GM12892 (cell line): ENCODE results near the gene PRKAG2.
"Not testable (repeated sequence)": the region's sequence is repeated elsewhere in the genome, so short reads cannot be mapped to it uniquely, and the experiment has no call there.

Experiments
- DNase-seq: peaks from one replicate; pipeline ENCODE4 v3.0.0; 2011; ENCODE audit not compliant: insufficient read length
- FAIRE-seq: peaks from 2 replicates; lab custom pipeline; 2011; peaks lifted over from hg19 to GRCh38; lab: Jason Lieb, UNC
- POLR2A ChIP-seq: IDR thresholded peaks from 2 replicates; pipeline ENCODE4 v1.6.1; 2011; ENCODE audit warnings: low read depth, low read length, control low read depth
- POLR2AphosphoS5 ChIP-seq: IDR thresholded peaks from 2 replicates; pipeline ENCODE4 v1.6.1; 2011; ENCODE audit warnings: low read depth, low read length, control low read depth
- TAF1 ChIP-seq: IDR thresholded peaks from 2 replicates; pipeline ENCODE4 v1.6.1; 2011; ENCODE audit warnings: low read depth, mild to moderate bottlenecking, control low read depth, low read length, borderline replicate concordance

The PRKAG2 gene

DNA sequence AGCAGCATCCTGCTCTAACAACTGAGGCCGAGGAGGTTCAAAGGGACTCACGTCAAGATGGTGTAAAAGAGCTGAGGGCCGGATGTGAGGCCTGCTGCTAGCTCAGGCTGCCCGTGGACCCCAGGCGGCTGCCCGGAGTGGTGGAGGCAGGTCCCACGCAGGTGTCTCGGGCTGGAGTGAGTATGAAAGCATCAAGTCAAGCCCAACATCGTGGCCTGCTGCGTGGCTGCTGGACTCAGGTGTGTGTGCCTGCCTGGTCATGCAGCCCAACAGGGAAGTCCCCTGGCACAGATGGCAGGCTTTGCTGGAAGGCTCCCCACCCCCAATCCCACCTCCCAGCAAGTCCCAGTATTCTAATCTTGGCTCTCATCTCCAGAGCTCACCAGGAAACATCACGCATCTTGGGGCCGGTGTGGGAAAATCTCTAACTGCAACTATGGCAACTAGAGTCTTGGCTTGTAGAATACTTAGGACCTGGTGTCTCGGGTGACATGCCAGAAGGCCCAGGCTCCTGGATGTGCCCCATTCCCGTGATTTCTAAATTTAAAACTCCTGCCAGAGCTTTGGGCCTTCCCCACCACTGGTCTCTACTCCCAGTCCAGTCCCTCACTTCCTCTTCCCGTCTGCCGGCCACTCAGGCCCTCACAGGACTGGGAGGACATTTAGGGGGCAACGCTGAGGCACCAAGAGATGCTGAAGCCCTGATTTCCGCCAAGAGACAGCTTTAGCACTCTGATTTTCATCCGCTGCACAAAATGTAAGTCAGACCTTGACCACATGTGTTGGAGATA, 85.9 kb downstream of the PRKAG2 start:
- no peak for DNase-seq
- FAIRE-seq, result no peak
- TF ChIP-seq POLR2A, result no peak
- TF ChIP-seq TAF1, result no peak
- TF ChIP-seq POLR2AphosphoS5, result no peak

DNA sequence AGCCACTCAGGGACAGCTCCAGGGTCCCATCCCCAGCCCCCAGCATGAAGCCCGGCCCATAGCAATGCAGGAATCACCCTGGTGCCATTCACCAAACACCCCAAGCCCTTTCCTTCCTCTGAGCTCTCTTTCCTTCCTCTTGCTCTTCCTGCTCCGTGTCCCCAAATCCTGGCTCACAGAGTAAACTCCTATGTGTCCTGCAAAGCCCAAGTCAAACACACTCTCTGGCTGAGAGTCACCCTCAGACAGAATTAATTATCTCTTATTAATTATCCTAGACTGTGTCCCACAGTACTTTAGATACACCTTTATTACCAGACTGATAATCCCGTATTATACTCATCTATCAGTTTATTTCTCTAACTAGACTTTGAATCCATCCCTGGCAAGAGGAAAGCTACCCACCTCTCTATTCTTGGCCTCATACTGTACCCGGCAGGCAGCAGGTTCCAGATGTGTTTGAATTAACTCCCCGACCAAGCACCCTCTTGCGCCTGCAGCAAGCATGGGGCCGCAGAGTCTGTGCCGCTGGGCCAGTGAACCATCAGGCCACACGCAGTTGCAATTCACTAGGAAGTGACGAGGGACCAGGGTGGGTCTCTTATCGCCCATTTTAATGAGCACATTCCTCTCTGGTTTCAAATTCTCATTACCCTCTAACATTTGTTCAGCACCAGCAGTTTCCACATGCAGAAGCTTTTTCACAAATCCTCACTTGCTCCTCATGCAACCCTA, 86.7 kb downstream of the PRKAG2 start:
- no peak for TF ChIP-seq TAF1
- no peak for TF ChIP-seq POLR2AphosphoS5
- no peak for TF ChIP-seq POLR2A
- DNase-seq, result no peak
- FAIRE-seq, result no peak

DNA sequence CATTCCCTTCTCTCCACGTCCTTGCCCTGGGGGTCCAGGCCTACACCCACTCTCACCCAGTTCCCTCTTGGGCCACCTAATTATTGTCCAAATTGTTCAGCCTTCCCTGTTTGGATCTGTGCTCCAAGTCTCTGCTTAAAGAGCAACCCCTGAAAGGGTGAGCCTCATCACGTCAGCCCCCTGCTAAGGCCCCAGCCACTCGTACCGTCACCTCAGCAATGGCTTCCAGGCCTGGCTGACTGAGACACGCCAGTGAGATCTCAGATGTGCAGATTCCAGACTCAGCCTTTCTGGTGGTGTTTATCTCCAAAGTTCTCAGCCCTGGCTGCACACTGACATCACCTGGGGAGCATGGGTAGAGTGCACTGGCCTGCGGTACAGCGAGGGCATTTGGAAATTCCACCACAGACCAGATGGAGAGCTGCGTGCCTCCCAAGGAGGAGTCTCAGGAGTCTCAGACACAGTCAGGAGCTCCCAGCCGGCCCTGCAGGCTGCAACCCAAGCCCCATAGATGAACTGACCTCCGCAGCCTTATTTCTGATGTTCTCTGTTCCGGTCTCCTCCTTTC, 87.5 kb downstream of the PRKAG2 start:
- no peak for FAIRE-seq
- TF ChIP-seq TAF1, result no peak
- no peak for TF ChIP-seq POLR2A
- no peak for TF ChIP-seq POLR2AphosphoS5
- DNase-seq, result no peak

DNA sequence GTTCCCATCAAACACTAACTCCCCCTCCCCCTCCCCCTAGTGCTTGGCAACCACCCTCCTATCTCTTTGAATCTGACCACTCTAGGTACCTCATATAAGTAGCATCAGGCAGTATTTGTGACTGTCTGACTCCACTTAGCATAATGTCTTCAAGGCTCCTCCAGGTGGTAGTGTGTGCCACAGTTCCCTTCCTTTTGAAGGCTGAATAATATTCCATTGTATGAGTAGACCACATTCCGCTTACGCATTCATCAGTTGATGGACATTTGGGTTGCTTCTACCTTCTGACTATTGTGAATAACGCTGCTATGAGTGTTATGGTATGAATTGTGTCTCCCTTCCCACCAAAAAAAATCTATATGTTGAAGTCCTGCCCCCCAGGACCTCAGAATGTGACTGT, 89.6 kb downstream of the PRKAG2 start:
- FAIRE-seq (no peak), DNase-seq (no peak)
- TF ChIP-seq TAF1 (no peak), POLR2AphosphoS5 (no peak), POLR2A (no peak)

DNA sequence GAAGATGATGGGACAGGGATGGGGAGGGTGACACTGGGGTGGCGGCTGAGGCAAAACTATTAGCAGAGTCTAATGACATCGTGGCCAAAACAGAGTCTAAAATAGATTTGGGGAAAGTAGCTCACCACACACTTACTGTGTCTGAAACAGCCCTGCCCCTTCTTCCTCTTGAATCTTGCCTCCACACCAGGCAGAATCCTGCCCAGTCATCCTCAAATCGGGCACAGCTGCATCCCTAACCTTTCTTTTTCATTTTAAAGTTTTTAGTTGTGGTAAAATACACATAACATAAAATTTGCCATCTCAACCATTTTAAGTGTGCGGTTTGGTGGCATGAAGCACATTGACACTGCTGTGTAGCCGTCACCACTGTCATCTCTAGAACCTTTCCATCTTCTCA, 90.0 kb downstream of the PRKAG2 start:
- no peak for TF ChIP-seq POLR2A
- no peak for TF ChIP-seq POLR2AphosphoS5
- TF ChIP-seq TAF1, result no peak
- DNase-seq, result no peak
- no peak for FAIRE-seq

DNA sequence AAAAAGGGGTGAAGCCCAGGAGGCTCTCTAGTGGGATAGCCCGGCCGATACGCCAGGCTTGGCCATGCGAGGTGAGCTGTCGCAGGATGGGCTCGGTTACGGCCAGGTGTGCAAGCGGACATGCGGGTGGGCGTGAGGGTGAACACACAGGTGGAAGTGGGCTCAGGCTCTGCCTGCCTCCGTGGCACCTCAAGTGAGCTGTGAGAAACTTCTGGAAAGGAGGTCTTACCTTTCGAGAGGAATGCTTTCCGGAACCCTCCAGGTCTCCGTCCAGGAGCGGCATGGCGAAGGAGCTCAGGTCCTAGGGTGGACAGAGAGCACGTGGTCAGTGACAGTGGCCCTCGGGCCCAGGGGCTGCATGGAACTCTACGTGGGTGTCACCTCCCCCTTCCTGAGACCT, 90.7 kb downstream of the PRKAG2 start:
- no peak for TF ChIP-seq POLR2AphosphoS5
- no peak for TF ChIP-seq TAF1
- DNase-seq, result no peak
- no peak for FAIRE-seq

DNA sequence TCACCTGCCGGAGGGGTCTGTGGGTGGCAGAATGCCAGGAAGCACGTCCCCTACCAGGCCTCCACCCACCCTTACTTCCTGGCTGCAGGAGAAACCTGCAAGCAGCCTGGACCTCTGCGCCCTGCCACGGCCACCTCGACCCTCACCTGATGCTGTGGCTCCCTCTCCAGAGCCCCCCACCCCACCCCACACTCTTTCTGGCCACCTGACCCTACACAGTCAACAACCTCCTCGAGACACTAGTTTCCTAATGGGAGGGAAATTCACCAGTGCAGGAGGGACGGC, 91.3 kb downstream of the PRKAG2 start:
- no peak for FAIRE-seq

DNA sequence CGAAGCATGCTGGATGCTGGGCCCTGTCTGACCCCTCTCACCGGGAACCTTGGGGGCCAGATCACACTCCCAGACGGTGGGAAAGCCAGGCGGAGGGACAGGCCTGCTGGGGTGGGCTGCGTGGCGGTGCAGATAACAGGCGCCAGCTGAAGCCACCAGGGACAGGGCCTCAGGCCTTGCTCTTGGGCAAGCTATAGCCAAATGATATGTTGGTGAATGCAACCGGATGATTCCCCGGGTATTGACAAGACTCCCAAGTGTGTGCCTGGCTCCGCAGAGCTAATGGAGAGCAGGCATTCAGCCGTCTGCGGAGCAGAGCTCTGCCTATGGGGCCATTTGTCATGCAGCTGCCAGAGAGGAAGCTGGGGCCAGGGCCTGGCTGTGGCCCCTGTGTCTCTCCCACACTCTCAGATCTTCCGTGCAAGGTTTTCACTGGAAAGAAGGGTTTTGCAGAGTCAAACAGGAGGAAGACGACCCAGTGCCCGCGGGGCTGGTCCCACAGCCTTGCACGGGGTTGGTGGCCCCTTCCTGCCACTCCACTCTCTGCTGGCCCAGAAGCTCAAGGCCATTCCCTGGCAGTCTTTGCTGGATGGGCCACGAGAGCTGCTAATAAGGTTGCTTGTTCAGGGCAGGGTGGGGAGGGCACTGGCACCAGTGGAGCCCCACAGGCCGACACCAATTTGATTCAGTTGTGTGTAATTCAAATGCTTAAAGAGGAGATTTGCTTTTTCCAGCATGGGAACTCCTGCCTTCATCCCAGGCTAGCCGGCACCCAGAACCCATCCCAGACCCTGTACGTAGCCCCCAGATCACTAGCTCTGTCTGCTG, 91.8 kb downstream of the PRKAG2 start:
- no peak for FAIRE-seq
- no peak for TF ChIP-seq POLR2A
- TF ChIP-seq TAF1, result no peak
- no peak for TF ChIP-seq POLR2AphosphoS5
- DNase-seq, result no peak

More for the DNA sequence above, 91.3 kb downstream of the PRKAG2 start:
- no peak for DNase-seq
- no peak for TF ChIP-seq POLR2AphosphoS5
- TF ChIP-seq TAF1, result no peak
- no peak for TF ChIP-seq POLR2A

DNA sequence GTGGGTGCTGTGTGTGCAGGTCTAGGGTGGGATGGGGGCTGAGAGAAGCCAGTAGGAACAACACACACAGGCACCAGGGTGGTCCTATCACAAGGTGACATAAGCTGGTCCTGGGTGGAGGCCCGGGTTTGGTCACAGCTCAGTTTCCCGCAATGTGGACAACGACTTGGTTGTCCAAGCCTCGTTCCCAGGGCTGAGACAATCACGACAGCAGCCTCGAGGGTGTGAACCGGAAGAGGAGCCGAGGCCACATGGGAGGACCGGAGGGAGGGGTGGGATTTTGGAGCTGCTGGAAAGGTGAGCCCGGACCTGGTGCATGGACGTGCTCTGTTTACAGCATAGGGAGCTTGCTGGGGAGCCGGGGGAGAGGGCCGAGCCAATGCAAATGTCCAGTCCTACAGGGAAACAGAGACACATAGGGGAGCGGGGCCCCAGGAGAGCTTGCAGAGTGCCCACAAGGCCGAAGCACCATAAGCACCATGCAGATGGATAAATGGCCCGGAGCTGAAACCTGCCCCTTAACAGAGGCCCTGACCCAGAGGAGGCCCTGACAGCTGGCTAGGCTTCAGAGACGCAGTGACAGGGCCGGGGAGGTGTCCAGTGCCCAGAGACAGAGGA, 92.8 kb downstream of the PRKAG2 start:
- TF ChIP-seq TAF1, result no peak
- TF ChIP-seq POLR2AphosphoS5, result no peak
- no peak for TF ChIP-seq POLR2A
- FAIRE-seq (no peak), DNase-seq (no peak)

DNA sequence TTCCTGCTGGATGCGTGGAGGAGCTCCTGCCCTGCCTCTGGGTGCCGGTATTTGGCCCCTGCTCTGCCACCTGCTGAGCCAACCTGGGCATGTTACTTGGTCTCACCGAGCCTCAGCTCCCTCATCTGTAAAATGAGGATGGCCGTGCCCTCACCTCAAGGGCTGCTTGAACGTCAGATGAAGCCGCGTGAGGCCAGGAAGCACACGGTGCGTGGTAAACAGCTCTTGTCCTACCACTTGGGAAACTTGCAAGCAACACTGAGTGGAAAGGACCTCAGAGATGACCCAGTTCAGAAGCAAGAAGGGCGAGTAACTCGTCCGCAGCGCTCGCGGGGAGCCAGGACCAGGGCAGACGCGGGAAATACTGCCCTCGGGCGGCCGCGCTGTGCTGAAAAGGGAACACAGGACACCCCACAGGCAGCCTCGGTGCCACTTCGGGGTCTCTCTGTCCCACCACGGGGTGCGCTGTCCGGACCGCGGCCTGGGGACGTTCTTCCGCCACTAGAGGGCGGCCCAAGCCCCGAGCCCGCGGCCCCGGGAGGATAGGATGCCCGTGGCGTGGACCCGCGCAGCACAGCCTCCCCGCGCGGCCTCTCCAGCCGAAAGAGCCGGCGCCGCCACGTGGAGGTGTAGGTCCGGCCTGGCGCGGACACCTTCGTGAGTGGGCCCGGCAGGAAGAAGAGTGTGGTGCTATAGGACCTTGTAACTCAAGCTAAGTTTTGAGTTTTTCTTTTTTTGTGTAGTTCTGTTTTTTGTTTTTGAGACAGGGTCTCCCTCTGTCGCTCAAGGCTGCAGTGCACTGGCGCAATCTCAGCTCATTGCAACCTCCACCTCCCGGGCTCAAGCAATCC, 94.1 kb downstream of the PRKAG2 start:
- TF ChIP-seq POLR2AphosphoS5, result no peak
- peak; percentile 89 for DNase-seq
- peak; percentile 77 for FAIRE-seq

DNA sequence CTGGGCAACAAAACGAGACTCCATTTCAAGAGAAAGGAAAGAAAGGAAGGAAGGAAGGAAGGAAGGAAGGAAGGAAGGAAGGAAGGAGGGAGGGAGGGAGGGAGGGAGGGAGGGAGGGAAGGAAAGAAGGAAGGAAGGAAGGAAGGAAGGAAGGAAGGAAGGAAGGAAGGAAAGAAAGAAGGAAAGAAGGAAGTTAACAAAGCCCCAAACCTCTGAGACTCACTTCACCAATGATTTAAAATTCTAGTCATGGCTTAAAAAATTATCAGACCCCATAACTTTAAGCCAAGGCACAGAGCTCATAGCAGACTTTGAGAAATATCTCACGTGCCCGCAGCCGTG, 94.7 kb downstream of the PRKAG2 start:
- not testable (repeated sequence) for DNase-seq, FAIRE-seq

DNA sequence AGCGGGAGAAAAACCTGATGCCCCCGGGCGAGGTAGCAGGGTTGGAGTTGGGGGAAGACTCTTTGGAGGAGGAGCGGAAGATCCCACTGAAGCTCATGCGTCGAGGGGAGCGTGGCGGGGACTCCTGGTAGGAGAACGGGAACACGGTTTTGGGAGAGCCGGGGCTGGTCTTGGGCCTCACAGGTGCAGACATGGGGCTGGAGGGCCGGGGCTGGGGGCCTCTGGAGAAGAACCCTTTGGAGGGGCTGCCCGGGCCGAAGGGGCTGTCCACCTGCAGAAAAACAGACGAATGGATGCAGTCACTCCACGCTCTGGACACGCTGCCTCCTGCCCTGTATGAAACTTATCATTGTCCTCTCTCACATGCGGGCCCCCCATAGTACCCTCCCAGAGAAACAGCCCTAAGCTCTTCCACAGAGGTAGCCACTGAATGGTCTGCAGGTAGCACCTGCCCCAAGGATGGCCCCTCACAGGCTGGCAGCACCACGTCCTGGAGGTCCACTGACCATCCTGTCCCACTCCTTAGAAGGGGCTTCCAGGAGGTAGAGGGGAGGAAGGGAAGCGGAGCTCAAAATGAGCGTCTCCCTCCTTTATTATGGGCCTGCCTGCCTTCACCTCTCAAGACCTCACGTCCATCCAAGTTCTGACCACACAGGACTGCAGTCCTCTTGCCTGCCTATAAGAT, 95.6 kb downstream of the PRKAG2 start:
- TF ChIP-seq TAF1, result no peak
- TF ChIP-seq POLR2A, result no peak
- TF ChIP-seq POLR2AphosphoS5, result no peak
- FAIRE-seq (no peak), DNase-seq (no peak)
